HG03342 (cell line): ENCODE measurements around the gene RDM1.
A peak's percentile ranks its signal among the peaks of the same experiment; 100 is the strongest.
"Not testable (repeated sequence)": the region's sequence is repeated elsewhere in the genome, so short reads cannot be mapped to it uniquely, and the experiment has no call there.

ENCODE experiments used
- ATAC-seq: cut with Tn5 transposase; IDR thresholded peaks from one replicate; pipeline ENCODE4 v1.9.1; 2021; ENCODE audit warnings: mild to moderate bottlenecking, moderate library complexity; ENCODE audit not compliant: unreplicated experiment

RDM1 gene

GRCh38 chr17:35900708-35901480 lies 29.7 kb downstream of the RDM1 start:
- no peak for ATAC-seq

- ATAC-seq: no peak
These were observed 30.3 kb downstream of the RDM1 start for GRCh38 chr17:35900280-35900679.

GRCh38 chr17:35898283-35899070 lies 32.1 kb downstream of the RDM1 start:
- ATAC-seq: no peak

- ATAC-seq: not testable (repeated sequence)
These were observed 32.8 kb downstream of the RDM1 start for GRCh38 chr17:35897772-35898171.

- no peak for ATAC-seq
These were observed 34.7 kb downstream of the RDM1 start for GRCh38 chr17:35895636-35896587.

GRCh38 chr17:35894206-35894605 lies 36.4 kb downstream of the RDM1 start:
- no peak for ATAC-seq

GRCh38 chr17:35893751-35894150 lies 36.8 kb downstream of the RDM1 start:
- ATAC-seq: no peak

GRCh38 chr17:35892091-35893035 lies 38.2 kb downstream of the RDM1 start:
- no peak for ATAC-seq

- no peak for ATAC-seq
These were observed 39.3 kb downstream of the RDM1 start for GRCh38 chr17:35891269-35891668.

GRCh38 chr17:35890774-35891155 lies 39.8 kb downstream of the RDM1 start:
- ATAC-seq: no peak

GRCh38 chr17:35889818-35890773 lies 40.5 kb downstream of the RDM1 start:
- ATAC-seq: no peak

GRCh38 chr17:35889241-35889640 lies 41.3 kb downstream of the RDM1 start:
- ATAC-seq: no peak

GRCh38 chr17:35879773-35880654 lies 50.6 kb downstream of the RDM1 start, which contains the start of gene CCL5:
Gene CCL5, minus strand, starts transcription at chr17:35880360.
- ATAC-seq: peak; percentile 77

GRCh38 chr17:35878361-35878760 lies 52.2 kb downstream of the RDM1 start:
- no peak for ATAC-seq

- ATAC-seq: no peak
These were observed 53.1 kb downstream of the RDM1 start for GRCh38 chr17:35877345-35878029.

GRCh38 chr17:35876534-35876933 lies 54.0 kb downstream of the RDM1 start:
- no peak for ATAC-seq

- no peak for ATAC-seq
These were observed 54.8 kb downstream of the RDM1 start for GRCh38 chr17:35875800-35876139.
